Testis (tissue), 3 donors: ENCODE results near the gene C19orf53. TPM values are rescaled to one million over a fixed set of nuclear protein-coding genes. Genes with fewer than 3 reads are reported as not detected.
"Not testable (repeated sequence)": the region's sequence is repeated elsewhere in the genome, so short reads cannot be mapped to it uniquely, and the experiment has no call there.

Experiments used
- DNase-seq: peaks from one replicate; pipeline ENCODE4 v3.0.0-alpha.2; 2019
- H3K27ac ChIP-seq, 2 donors: fragments of 200-600 bp; sonication (generic); one replicate each; pipeline ENCODE4 v1.5.1; 2019
- H3K27me3 ChIP-seq: fragments of 200-600 bp; sonication (generic); one replicate; pipeline ENCODE4 v1.5.1; 2019
- H3K36me3 ChIP-seq: fragments of 200-600 bp; sonication (generic); one replicate; pipeline ENCODE4 v1.5.1; 2017; ENCODE audit warnings: low read depth; ENCODE audit errors: missing control alignments
- H3K4me1 ChIP-seq: fragments of 200-600 bp; sonication (generic); one replicate; pipeline ENCODE4 v1.5.1; 2019
- H3K4me3 ChIP-seq, 2 donors: fragments of 200-600 bp; sonication (generic); one replicate each; pipeline ENCODE4 v1.5.1; 2017 to 2019
- H3K9me3 ChIP-seq: fragments of 200-600 bp; sonication (generic); one replicate; pipeline ENCODE4 v1.5.1; 2017
- CTCF ChIP-seq, 3 experiments: fragments of 450-650 bp in 2 of 3; fragments of 200-600 bp in 1 of 3; sonication (generic) in 1 of 3; IDR thresholded peaks; one replicate each; pipeline ENCODE4 v1.5.1; 2016 to 2019; ENCODE audit warnings: antibody characterized with exemption in 3 of 3, mild to moderate bottlenecking in 2 of 3, moderate library complexity in 1 of 3
- POLR2A ChIP-seq: fragments of 450-650 bp; IDR thresholded peaks from one replicate; pipeline ENCODE4 v1.6.1; 2017; ENCODE audit warnings: antibody characterized with exemption, mild to moderate bottlenecking, moderate library complexity
- WGBS, 2 donors: methylation state at CpG; one replicate each; pipeline ENCODE4 v1.1.5; 2018; 5-methylcytosine and 5-hydroxymethylcytosine counted together
- intact Hi-C: fragments of 100-400 bp; cut with DNase I; formaldehyde crosslinking; loops from one replicate; pipeline ENCODE4 v1.15.1; 2023; ENCODE audit warnings: low total_unique reads
- polyA plus RNA-seq: library from polyadenylated mRNA; stranded (reverse); fragments of 350-450 nt; fragmentation: Illumina TruSeq; extraction: RNeasy Lipid Tissue Mini Kit (QIAGEN cat#74804); gene quantifications from one replicate; pipeline ENCODE4 v1.2.3, GENCODE V29; 2014; ENCODE audit warnings: low read depth, low replicate concordance; ENCODE audit not compliant: insufficient read depth
- total RNA-seq, 2 donors: library from RNA; depleted of rRNA; stranded (reverse); fragments of >200 nt; gene quantifications; one replicate each; pipeline ENCODE4 v1.2.3, GENCODE V29; 2016

The C19orf53 gene
- total and polyA plus RNA-seq, 3 donors from 2014 or later, result 114 to 137 (median 128) TPM

GRCh38 chr19:13778398-13778797, 4.1 kb downstream of the C19orf53 start:
- intact Hi-C loops, result no loop called here
- no peaks in the 10 kb centered on the region for H3K36me3 ChIP-seq
- no peaks in the 10 kb centered on the region for H3K9me3 ChIP-seq
- H3K4me1 ChIP-seq, result peaks cover 22% of the 10 kb centered on the region
- no peak overlapping the region for H3K4me3 ChIP-seq
- H3K27me3 ChIP-seq, result no peaks in the 10 kb centered on the region
- no peak overlapping the region for H3K27ac ChIP-seq
- WGBS, 2 donors, result 84 to 88% methylated on average over 7 to 9 of the region's 9 CpGs
- no peak for DNase-seq
- TF ChIP-seq CTCF (IDR thresholded peaks at IDR 0.05) (no peak), POLR2A (no peak)

DNA sequence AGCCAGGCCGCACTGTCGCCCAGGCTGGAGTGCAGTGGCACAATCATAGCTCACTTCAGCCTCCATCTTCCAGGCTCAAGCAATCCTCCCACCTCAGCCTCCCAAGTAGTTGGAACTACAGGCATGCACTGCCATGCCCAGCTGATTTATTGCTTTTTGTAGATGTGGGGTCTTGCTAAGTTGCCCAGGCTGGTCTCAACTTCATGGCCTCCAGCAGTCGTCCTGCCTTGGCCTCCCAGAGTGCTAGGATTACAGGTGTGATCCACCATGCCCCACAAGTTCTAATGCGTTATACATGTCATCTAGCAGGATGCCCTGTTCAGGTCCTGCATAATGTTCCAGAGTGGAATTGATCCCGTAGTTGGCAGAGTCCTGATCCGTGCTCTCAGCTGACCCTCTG, 4.6 kb downstream of the C19orf53 start:
- H3K27ac ChIP-seq, result no peak overlapping the region
- peaks cover 18% of the 10 kb centered on the region for H3K4me1 ChIP-seq
- H3K36me3 ChIP-seq, result no peaks in the 10 kb centered on the region
- DNase-seq, result no peak
- H3K9me3 ChIP-seq, result no peaks in the 10 kb centered on the region
- H3K4me3 ChIP-seq, result no peak overlapping the region
- no peak for TF ChIP-seq CTCF (IDR thresholded peaks at IDR 0.05)
- TF ChIP-seq POLR2A, result no peak
- intact Hi-C loops, result no loop called here
- H3K27me3 ChIP-seq, result no peaks in the 10 kb centered on the region
- WGBS, 2 donors, result 81 to 96% methylated on average over 4 to 5 of the region's 6 CpGs

- intact Hi-C loops, result loop anchor here (10.0 kb wide), 1 partner anchor 85 kb away; no protein-coding TSS in a partner anchor
- H3K27me3 ChIP-seq, H3K4me3 ChIP-seq, H3K9me3 ChIP-seq, H3K27ac ChIP-seq, DNase-seq, H3K36me3 ChIP-seq: not testable (repeated sequence)
- H3K4me1 ChIP-seq, result peaks cover 18% of the 10 kb centered on the region
- 93 to 98% methylated on average over 8 of the region's 8 CpGs for WGBS, 2 donors
Measured at GRCh38 chr19:13779794-13780193, 5.5 kb downstream of the C19orf53 start.

- DNase-seq, result peak; percentile 58
- H3K9me3 ChIP-seq, result no peaks in the 10 kb centered on the region
- peaks cover 16% of the 10 kb centered on the region for H3K4me1 ChIP-seq
- WGBS, 2 donors, result 15 to 17% methylated on average over 5 of the region's 5 CpGs
- no peak for TF ChIP-seq CTCF (IDR thresholded peaks at IDR 0.05)
- TF ChIP-seq POLR2A, result no peak
- no peak overlapping the region for H3K27ac ChIP-seq
- H3K4me3 ChIP-seq, result no peak overlapping the region
- intact Hi-C loops, result loop anchor here (10.0 kb wide), 1 partner anchor 83 kb away; no protein-coding TSS in a partner anchor
- no peaks in the 10 kb centered on the region for H3K27me3 ChIP-seq
- H3K36me3 ChIP-seq, result no peaks in the 10 kb centered on the region
Measured at GRCh38 chr19:13781547-13781946, 7.3 kb downstream of the C19orf53 start.

GRCh38 chr19:13782537-13782936, 8.3 kb downstream of the C19orf53 start:
- 75 to 81% methylated on average over 8 of the region's 8 CpGs for WGBS, 2 donors

More at GRCh38 chr19:13782537-13782936, 8.3 kb downstream of the C19orf53 start:
- DNase-seq, result no peak
- intact Hi-C loops, result loop anchor here (10.0 kb wide), 1 partner anchor 82 kb away; no protein-coding TSS in a partner anchor
- H3K27ac ChIP-seq, result no peak overlapping the region
- no peaks in the 10 kb centered on the region for H3K36me3 ChIP-seq
- H3K4me1 ChIP-seq, result peaks cover 19% of the 10 kb centered on the region
- H3K4me3 ChIP-seq, result no peak overlapping the region
- H3K27me3 ChIP-seq, result no peaks in the 10 kb centered on the region
- no peak for TF ChIP-seq CTCF (IDR thresholded peaks at IDR 0.05)
- TF ChIP-seq POLR2A, result no peak
- no peaks in the 10 kb centered on the region for H3K9me3 ChIP-seq
